ENCODE data around the gene METTL15.

Gene METTL15

GRCh38 chr11:28140689-28141455 lies 32.7 kb downstream of the METTL15 start:
- no peaks in the 10 kb centered on the region for H3K27me3 ChIP-seq (ENCODE audit: insufficient read depth, low read length)
- 96% methylated on average over 9 of the region's 9 CpGs for WGBS
- peaks cover 42% of the 10 kb centered on the region for H3K36me3 ChIP-seq (ENCODE audit: insufficient read depth, low read length)
- H3K9ac ChIP-seq (ENCODE audit: low read depth, low read length) = no peak overlapping the region
- no peak overlapping the region for H3K4me3 ChIP-seq (ENCODE audit: low read length)
- peaks cover 55% of the 10 kb centered on the region for H3K9me3 ChIP-seq (ENCODE audit: insufficient read depth, low read depth, low read length)
- peaks cover 19% of the 10 kb centered on the region; the same call in 1 of the 2 replicates for H3K4me1 ChIP-seq (ENCODE audit: insufficient read depth, low read length)
- H3K27ac ChIP-seq (ENCODE audit: low read depth, low read length) = peak overlapping the region; percentile 80; the same call in 1 of the 2 replicates

GRCh38 chr11:28142724-28143123 lies 34.5 kb downstream of the METTL15 start:
- H3K4me3 ChIP-seq (ENCODE audit: low read length) = no peak overlapping the region
- H3K9me3 ChIP-seq (ENCODE audit: insufficient read depth, low read depth, low read length) = peaks cover 37% of the 10 kb centered on the region
- no peak overlapping the region for H3K27ac ChIP-seq (ENCODE audit: low read depth, low read length)
- no peak overlapping the region for H3K9ac ChIP-seq (ENCODE audit: low read depth, low read length)
- H3K36me3 ChIP-seq (ENCODE audit: insufficient read depth, low read length) = peaks cover 24% of the 10 kb centered on the region
- no peaks in the 10 kb centered on the region for H3K27me3 ChIP-seq (ENCODE audit: insufficient read depth, low read length)
- 100% methylated on average over 1 of the region's 1 CpG for whole genome bisulfite sequencing
- H3K4me1 ChIP-seq (ENCODE audit: insufficient read depth, low read length) = peaks cover 33% of the 10 kb centered on the region; the same call in 1 of the 2 replicates

- Histone ChIP-seq H3K36me3 (ENCODE audit: insufficient read depth, low read length) (peaks cover 7% of the 10 kb centered on the region; the same call in 1 of the 2 replicates), H3K27me3 (ENCODE audit: insufficient read depth, low read length) (no peaks in the 10 kb centered on the region), H3K9me3 (ENCODE audit: insufficient read depth, low read depth, low read length) (peaks cover 16% of the 10 kb centered on the region), H3K9ac (ENCODE audit: low read depth, low read length) (no peak overlapping the region), H3K27ac (ENCODE audit: low read depth, low read length) (no peak overlapping the region), H3K4me3 (ENCODE audit: low read length) (no peak overlapping the region), H3K4me1 (ENCODE audit: insufficient read depth, low read length) (peaks cover 37% of the 10 kb centered on the region; the same call in 1 of the 2 replicates)
- WGBS = 90% methylated on average over 2 of the region's 2 CpGs
Measured at GRCh38 chr11:28144808-28145207, 36.6 kb downstream of the METTL15 start.

GRCh38 chr11:28146123-28146751 lies 38.0 kb downstream of the METTL15 start:
- Histone ChIP-seq H3K9ac (ENCODE audit: low read depth, low read length) (no peak overlapping the region), H3K4me1 (ENCODE audit: insufficient read depth, low read length) (peaks cover 46% of the 10 kb centered on the region), H3K36me3 (ENCODE audit: insufficient read depth, low read length) (0 out of 2 replicates have a peak, but pooled peaks cover 2% of the 10 kb centered on the region), H3K27me3 (ENCODE audit: insufficient read depth, low read length) (no peaks in the 10 kb centered on the region), H3K27ac (ENCODE audit: low read depth, low read length) (no peak overlapping the region; the same call in 1 of the 2 replicates), H3K4me3 (ENCODE audit: low read length) (no peak overlapping the region), H3K9me3 (ENCODE audit: insufficient read depth, low read depth, low read length) (peaks cover 1% of the 10 kb centered on the region)
- WGBS = 83% methylated on average over 2 of the region's 2 CpGs

- no peak overlapping the region for H3K27ac ChIP-seq (ENCODE audit: low read depth, low read length)
- peaks cover 7% of the 10 kb centered on the region; the same call in 1 of the 2 replicates for H3K36me3 ChIP-seq (ENCODE audit: insufficient read depth, low read length)
- peaks cover 29% of the 10 kb centered on the region for H3K4me1 ChIP-seq (ENCODE audit: insufficient read depth, low read length)
- H3K9ac ChIP-seq (ENCODE audit: low read depth, low read length) = no peak overlapping the region
- H3K4me3 ChIP-seq (ENCODE audit: low read length) = no peak overlapping the region
- no peaks in the 10 kb centered on the region for H3K9me3 ChIP-seq (ENCODE audit: insufficient read depth, low read depth, low read length)
- whole genome bisulfite sequencing = 95% methylated on average over 2 of the region's 2 CpGs
- H3K27me3 ChIP-seq (ENCODE audit: insufficient read depth, low read length) = no peaks in the 10 kb centered on the region
Measured at GRCh38 chr11:28152743-28153142, 44.6 kb downstream of the METTL15 start.

- Histone ChIP-seq H3K9ac (ENCODE audit: low read depth, low read length) (no peak overlapping the region), H3K36me3 (ENCODE audit: insufficient read depth, low read length) (peaks cover 15% of the 10 kb centered on the region), H3K27ac (ENCODE audit: low read depth, low read length) (no peak overlapping the region), H3K4me3 (ENCODE audit: low read length) (no peak overlapping the region), H3K4me1 (ENCODE audit: insufficient read depth, low read length) (peaks cover 29% of the 10 kb centered on the region), H3K9me3 (ENCODE audit: insufficient read depth, low read depth, low read length) (no peaks in the 10 kb centered on the region), H3K27me3 (ENCODE audit: insufficient read depth, low read length) (no peaks in the 10 kb centered on the region)
- WGBS = 96% methylated on average over 2 of the region's 2 CpGs
Measured at GRCh38 chr11:28153586-28153985, 45.4 kb downstream of the METTL15 start.

GRCh38 chr11:28168718-28169117 lies 60.5 kb downstream of the METTL15 start:
- Histone ChIP-seq H3K27ac (ENCODE audit: low read depth, low read length) (no peak overlapping the region), H3K9ac (ENCODE audit: low read depth, low read length) (no peak overlapping the region), H3K27me3 (ENCODE audit: insufficient read depth, low read length) (no peaks in the 10 kb centered on the region), H3K4me1 (ENCODE audit: insufficient read depth, low read length) (no peaks in the 10 kb centered on the region), H3K4me3 (ENCODE audit: low read length) (no peak overlapping the region), H3K9me3 (ENCODE audit: insufficient read depth, low read depth, low read length) (no peaks in the 10 kb centered on the region), H3K36me3 (ENCODE audit: insufficient read depth, low read length) (peaks cover 10% of the 10 kb centered on the region; the same call in 1 of the 2 replicates)
- 91% methylated on average over 2 of the region's 2 CpGs for WGBS

- Histone ChIP-seq H3K9ac (ENCODE audit: low read depth, low read length) (no peak overlapping the region), H3K4me3 (ENCODE audit: low read length) (no peak overlapping the region), H3K4me1 (ENCODE audit: insufficient read depth, low read length) (no peaks in the 10 kb centered on the region), H3K27me3 (ENCODE audit: insufficient read depth, low read length) (no peaks in the 10 kb centered on the region), H3K36me3 (ENCODE audit: insufficient read depth, low read length) (peaks cover 15% of the 10 kb centered on the region; the same call in 1 of the 2 replicates), H3K27ac (ENCODE audit: low read depth, low read length) (no peak overlapping the region), H3K9me3 (ENCODE audit: insufficient read depth, low read depth, low read length) (no peaks in the 10 kb centered on the region)
- WGBS = 90% methylated on average over 1 of the region's 1 CpG
Measured at GRCh38 chr11:28169816-28170215, 61.6 kb downstream of the METTL15 start.

GRCh38 chr11:28170759-28171158 lies 62.6 kb downstream of the METTL15 start:
- no peak overlapping the region for H3K27ac ChIP-seq (ENCODE audit: low read depth, low read length)
- peaks cover 15% of the 10 kb centered on the region; the same call in 1 of the 2 replicates for H3K36me3 ChIP-seq (ENCODE audit: insufficient read depth, low read length)
- 94% methylated on average over 4 of the region's 4 CpGs for WGBS
- H3K9me3 ChIP-seq (ENCODE audit: insufficient read depth, low read depth, low read length) = no peaks in the 10 kb centered on the region
- H3K4me3 ChIP-seq (ENCODE audit: low read length) = no peak overlapping the region
- no peak overlapping the region for H3K9ac ChIP-seq (ENCODE audit: low read depth, low read length)
- H3K27me3 ChIP-seq (ENCODE audit: insufficient read depth, low read length) = no peaks in the 10 kb centered on the region
- H3K4me1 ChIP-seq (ENCODE audit: insufficient read depth, low read length) = no peaks in the 10 kb centered on the region

GRCh38 chr11:28176351-28176750 lies 68.2 kb downstream of the METTL15 start:
- no peaks in the 10 kb centered on the region for H3K9me3 ChIP-seq (ENCODE audit: insufficient read depth, low read depth, low read length)
- 87% methylated on average over 1 of the region's 1 CpG for WGBS
- H3K4me1 ChIP-seq (ENCODE audit: insufficient read depth, low read length) = no peaks in the 10 kb centered on the region
- no peaks in the 10 kb centered on the region for H3K27me3 ChIP-seq (ENCODE audit: insufficient read depth, low read length)
- H3K36me3 ChIP-seq (ENCODE audit: insufficient read depth, low read length) = peaks cover 14% of the 10 kb centered on the region; the same call in 1 of the 2 replicates
- H3K9ac ChIP-seq (ENCODE audit: low read depth, low read length) = no peak overlapping the region
- no peak overlapping the region for H3K27ac ChIP-seq (ENCODE audit: low read depth, low read length)
- no peak overlapping the region for H3K4me3 ChIP-seq (ENCODE audit: low read length)

- Histone ChIP-seq H3K9me3 (ENCODE audit: insufficient read depth, low read depth, low read length) (peaks cover 3% of the 10 kb centered on the region; the same call in 1 of the 2 replicates), H3K9ac (ENCODE audit: low read depth, low read length) (no peak overlapping the region), H3K4me1 (ENCODE audit: insufficient read depth, low read length) (no peaks in the 10 kb centered on the region), H3K4me3 (ENCODE audit: low read length) (no peak overlapping the region), H3K27ac (ENCODE audit: low read depth, low read length) (no peak overlapping the region), H3K36me3 (ENCODE audit: insufficient read depth, low read length) (no peaks in the 10 kb centered on the region; the same call in 1 of the 2 replicates), H3K27me3 (ENCODE audit: insufficient read depth, low read length) (no peaks in the 10 kb centered on the region)
- 100% methylated on average over 1 of the region's 2 CpGs for WGBS
Measured at GRCh38 chr11:28195449-28195848, 87.3 kb downstream of the METTL15 start.

Data from HUES64 (cell line).